NT2/D1 (cell line): ENCODE data around the gene RPSA.

Experiments
- DNase-seq: peaks from one replicate; pipeline ENCODE4 v3.0.0-alpha.2; 2011; ENCODE audit warnings: low read depth, low spot score
- H3K27me3 ChIP-seq: 2 replicates; pipeline ENCODE4 v1.6.0; 2011; ENCODE audit warnings: mild to moderate bottlenecking; ENCODE audit not compliant: insufficient read length, insufficient read depth
- H3K36me3 ChIP-seq: 2 replicates; pipeline ENCODE4 v1.6.1; 2011; ENCODE audit warnings: mild to moderate bottlenecking, low read length, mixed read lengths; ENCODE audit not compliant: insufficient read depth, insufficient read length
- H3K4me1 ChIP-seq: 2 replicates; pipeline ENCODE4 v1.5.1; 2011; ENCODE audit not compliant: insufficient read depth, insufficient read length
- H3K4me3 ChIP-seq: 2 replicates; pipeline ENCODE4 v1.5.1; 2011; ENCODE audit warnings: low read depth; ENCODE audit not compliant: insufficient read length
- H3K9ac ChIP-seq: 2 replicates; pipeline ENCODE4 v1.6.0; 2011; ENCODE audit warnings: low read depth; ENCODE audit not compliant: insufficient read length
- H3K9me3 ChIP-seq: 2 replicates; pipeline ENCODE4 v1.5.1; 2011; ENCODE audit warnings: mild to moderate bottlenecking, low read length; ENCODE audit not compliant: insufficient read depth
- SUZ12 ChIP-seq: IDR thresholded peaks from 2 replicates; pipeline ENCODE4 v1.6.1; 2011; ENCODE audit not compliant: insufficient read length, insufficient read depth; ENCODE audit errors: extremely low read depth
- YY1 ChIP-seq: IDR thresholded peaks from 2 replicates; pipeline ENCODE4 v1.6.1; 2011; ENCODE audit not compliant: insufficient read length, insufficient read depth
- ZNF274 ChIP-seq: IDR thresholded peaks from 2 replicates; pipeline ENCODE4 v1.6.1; 2011; ENCODE audit warnings: mild to moderate bottlenecking, low read depth, low read length

The RPSA gene

GRCh38 chr3:39407773-39408492 lies 1.4 kb downstream of the RPSA start:
- no peaks in the 10 kb centered on the region for H3K27me3 ChIP-seq
- peak overlapping the region; percentile 91 for H3K4me3 ChIP-seq
- H3K9me3 ChIP-seq, result no peaks in the 10 kb centered on the region
- TF ChIP-seq SUZ12, result no peak
- no peak for TF ChIP-seq ZNF274
- no peak for TF ChIP-seq YY1
- peaks cover 12% of the 10 kb centered on the region for H3K4me1 ChIP-seq
- H3K36me3 ChIP-seq, result peaks cover 60% of the 10 kb centered on the region
- DNase-seq, result no peak
- peak overlapping the region; percentile 97 for H3K9ac ChIP-seq

DNA sequence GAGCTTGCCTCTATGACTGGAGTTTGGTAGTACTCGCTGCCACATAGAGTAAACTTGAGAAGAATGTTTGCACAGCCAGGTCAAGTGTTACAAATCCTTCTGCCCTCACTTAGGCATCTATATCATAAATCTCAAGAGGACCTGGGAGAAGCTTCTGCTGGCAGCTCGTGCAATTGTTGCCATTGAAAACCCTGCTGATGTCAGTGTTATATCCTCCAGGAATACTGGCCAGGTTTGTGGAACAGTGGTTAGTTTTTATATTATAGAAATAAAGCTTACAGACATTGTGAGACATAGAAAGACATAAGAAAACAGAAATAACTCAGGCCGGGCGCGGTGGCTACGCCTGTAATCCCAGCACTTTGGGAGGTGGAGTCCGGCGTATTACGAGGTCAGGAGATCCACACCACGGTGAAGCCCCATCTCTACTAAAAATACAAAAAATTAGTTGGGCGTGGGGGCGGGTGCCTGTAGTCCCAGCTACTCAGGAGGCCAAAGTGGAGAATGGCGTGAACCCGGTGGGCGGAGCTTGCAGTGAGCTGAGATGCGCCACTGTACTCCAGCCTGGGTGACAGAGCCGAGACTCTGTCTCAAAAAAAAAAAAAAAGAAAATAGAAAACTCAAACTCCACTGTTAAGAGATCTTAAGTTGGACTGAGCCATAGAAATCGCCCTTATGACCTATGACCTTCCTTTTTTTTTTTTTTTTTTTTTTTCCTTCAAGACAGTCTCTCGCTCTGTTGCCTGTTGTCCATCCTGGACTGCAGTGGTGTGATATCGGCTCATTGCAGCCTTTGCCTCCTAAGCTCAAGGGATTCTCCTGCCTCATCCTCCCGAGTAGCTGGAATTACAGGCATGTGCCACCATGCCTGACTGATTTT lies 2.2 kb downstream of the RPSA start:
- H3K4me1 ChIP-seq, result peaks cover 11% of the 10 kb centered on the region
- no peaks in the 10 kb centered on the region for H3K9me3 ChIP-seq
- H3K27me3 ChIP-seq, result no peaks in the 10 kb centered on the region
- TF ChIP-seq SUZ12, result no peak
- no peak for TF ChIP-seq YY1
- no peak for TF ChIP-seq ZNF274
- H3K4me3 ChIP-seq, result peak overlapping the region; percentile 91
- H3K9ac ChIP-seq, result peak overlapping the region; percentile 97
- H3K36me3 ChIP-seq, result peaks cover 68% of the 10 kb centered on the region
- DNase-seq, result no peak

- Histone ChIP-seq H3K4me1 (peaks cover 11% of the 10 kb centered on the region), H3K36me3 (peaks cover 76% of the 10 kb centered on the region), H3K27me3 (no peaks in the 10 kb centered on the region), H3K9ac (peak overlapping the region; percentile 74), H3K9me3 (no peaks in the 10 kb centered on the region), H3K4me3 (peak overlapping the region; percentile 24)
- TF ChIP-seq YY1 (no peak), SUZ12 (no peak), ZNF274 (no peak)
- no peak for DNase-seq
These were observed 3.1 kb downstream of the RPSA start for GRCh38 chr3:39409514-39410136.

DNA sequence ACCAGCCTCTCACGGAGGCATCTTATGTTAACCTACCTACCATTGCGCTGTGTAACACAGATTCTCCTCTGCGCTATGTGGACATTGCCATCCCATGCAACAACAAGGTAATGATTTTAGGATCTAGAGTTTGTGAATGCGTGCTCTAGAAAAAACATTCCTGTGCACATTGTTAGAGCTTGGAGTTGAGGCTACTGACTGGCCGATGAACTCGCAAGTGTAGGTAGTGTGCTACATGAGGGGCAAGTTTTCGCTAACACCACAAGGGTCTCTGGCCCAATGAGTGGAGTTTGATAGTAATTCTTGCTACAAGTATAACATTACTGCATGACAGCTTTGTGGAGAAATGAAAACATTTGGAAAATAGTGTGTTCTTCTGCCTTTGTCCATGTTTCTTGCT lies 4.4 kb downstream of the RPSA start:
- Histone ChIP-seq H3K9ac (peak overlapping the region; percentile 39), H3K4me3 (no peak overlapping the region), H3K36me3 (peaks cover 80% of the 10 kb centered on the region), H3K27me3 (no peaks in the 10 kb centered on the region), H3K9me3 (no peaks in the 10 kb centered on the region), H3K4me1 (peaks cover 11% of the 10 kb centered on the region)
- TF ChIP-seq ZNF274 (no peak), SUZ12 (no peak), YY1 (no peak)
- no peak for DNase-seq

DNA sequence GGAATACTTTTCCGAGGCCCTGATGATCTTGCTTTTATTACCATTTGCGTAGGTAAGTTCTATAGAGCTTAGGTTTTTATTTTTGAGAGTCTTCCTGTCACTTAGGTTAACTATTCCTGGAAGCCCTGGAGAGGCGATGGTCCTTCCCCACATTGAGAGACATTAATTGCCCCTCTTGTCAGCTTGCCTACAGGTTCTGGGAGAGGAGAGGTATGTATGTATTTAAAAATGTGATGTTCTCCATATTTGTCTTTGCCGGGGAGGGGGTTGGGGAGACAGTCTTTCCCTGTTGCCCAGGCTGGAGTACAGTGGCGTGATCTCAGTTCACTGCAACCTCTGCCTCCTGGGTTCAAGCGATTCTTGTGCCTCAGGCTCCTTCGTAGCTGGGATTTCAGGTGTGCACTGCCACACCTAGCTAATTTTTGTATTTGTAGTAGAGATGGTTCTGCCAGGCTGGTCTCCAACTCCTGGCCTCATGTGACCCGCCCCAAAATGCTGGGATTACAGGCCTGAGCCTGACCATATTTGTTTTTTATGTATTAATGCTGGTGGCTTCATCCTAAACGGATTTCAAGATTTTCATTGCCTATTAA lies 6.2 kb downstream of the RPSA start:
- Histone ChIP-seq H3K36me3 (peaks cover 70% of the 10 kb centered on the region), H3K4me3 (no peak overlapping the region), H3K9me3 (no peaks in the 10 kb centered on the region), H3K9ac (peak overlapping the region; percentile 26), H3K27me3 (no peaks in the 10 kb centered on the region), H3K4me1 (peaks cover 11% of the 10 kb centered on the region)
- TF ChIP-seq YY1, result no peak
- TF ChIP-seq SUZ12, result no peak
- TF ChIP-seq ZNF274, result no peak
- DNase-seq, result no peak

DNA sequence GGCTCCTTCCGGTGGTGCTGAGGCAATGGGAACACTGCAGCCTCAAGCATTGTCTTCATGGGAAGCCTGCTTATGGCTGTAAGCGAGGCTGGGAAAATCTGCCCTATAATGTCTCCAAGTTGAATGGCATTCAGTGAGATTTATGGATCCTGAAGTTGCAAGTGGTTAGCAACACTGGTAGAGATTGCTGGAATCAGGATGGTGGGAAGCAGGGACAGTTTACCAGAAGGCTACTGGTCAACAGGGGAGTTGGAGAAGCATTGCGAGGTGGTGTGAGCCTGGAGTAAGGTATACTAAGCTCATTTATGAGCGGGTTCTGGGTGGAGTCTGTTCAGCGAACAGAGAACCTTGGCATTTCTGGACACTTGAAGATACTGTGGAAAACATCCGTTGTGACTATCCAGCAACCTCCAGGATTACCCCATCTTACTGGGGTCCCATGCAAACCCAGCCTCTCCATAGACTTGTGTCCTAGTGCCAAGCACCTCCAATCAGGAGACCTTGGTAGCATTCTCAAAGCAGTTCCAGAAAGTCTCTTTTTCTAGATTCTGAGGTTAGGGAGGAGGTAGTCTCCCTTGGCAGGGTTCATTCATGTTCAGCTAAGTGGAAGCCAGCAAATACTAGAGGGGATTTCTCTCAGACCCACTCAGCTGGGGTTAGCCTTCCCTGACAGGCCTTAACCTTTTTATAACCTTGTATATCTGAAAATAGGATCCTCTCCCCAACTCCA lies 7.3 kb downstream of the RPSA start:
- peak overlapping the region; percentile 12 for H3K9ac ChIP-seq
- no peaks in the 10 kb centered on the region for H3K27me3 ChIP-seq
- DNase-seq, result no peak
- TF ChIP-seq ZNF274, result no peak
- TF ChIP-seq SUZ12, result no peak
- no peak for TF ChIP-seq YY1
- H3K9me3 ChIP-seq, result no peaks in the 10 kb centered on the region
- H3K4me1 ChIP-seq, result peaks cover 7% of the 10 kb centered on the region
- peaks cover 60% of the 10 kb centered on the region for H3K36me3 ChIP-seq
- no peak overlapping the region for H3K4me3 ChIP-seq
